GM12878 (cell line): Measurements from ENCODE around the gene IMMP2L. TPM values are rescaled to one million over a fixed set of nuclear protein-coding genes. Genes with fewer than 3 reads are reported as not detected.

ENCODE experiments used
- ATAC-seq: fragments of 200-7000 bp; cut with Tn5 transposase; 3 replicates; pipeline ENCODE4 v1.9.1; 2020; ENCODE audit warnings: mild to moderate bottlenecking, moderate library complexity
- BruUV-seq: library from RNA; stranded (reverse); fragments of 400-500 nt; replicated peaks from 2 replicates; lab custom pipeline; 2021; lab: Mats Ljungman, UMichigan
- CTCF ChIA-PET: fragments of 300-600 bp; sonication (Branson Sonifier 250); formaldehyde crosslinking; extraction: SDS; loops from one replicate; lab custom pipeline; 2021; ENCODE audit warnings: inconsistent platforms; lab: Yijun Ruan, JAX
- POLR2A ChIA-PET: fragments of 350-600 bp; formaldehyde crosslinking; extraction: SDS; loops from one replicate; lab custom pipeline; 2021; ENCODE audit warnings: inconsistent platforms; lab: Charles Lee
- RAD21 ChIA-PET: fragments of 300-600 bp; sonication (Branson Sonifier 250); formaldehyde crosslinking; loops from one replicate; lab custom pipeline; 2023; ENCODE audit warnings: antibody characterized with exemption; ENCODE audit not compliant: unreplicated experiment; lab: Charles Lee
- SMC1A ChIA-PET: fragments of 300-600 bp; sonication (Branson Sonifier 250); formaldehyde crosslinking; loops from one replicate; lab custom pipeline; 2023; ENCODE audit not compliant: unreplicated experiment, uncharacterized antibody; lab: Charles Lee
- DNase-seq: peaks from one replicate; pipeline ENCODE4 v3.0.0-alpha.2; 2011; ENCODE audit warnings: low read depth, low spot score
- FAIRE-seq: peaks from 3 replicates; lab custom pipeline; 2011; peaks lifted over from hg19 to GRCh38; lab: Jason Lieb, UNC
- H2AFZ ChIP-seq: 2 replicates; pipeline ENCODE4 v1.6.0; 2011; ENCODE audit warnings: low read depth, low read length, control low read depth; ENCODE audit not compliant: control insufficient read depth
- H3K27ac ChIP-seq: 2 replicates; pipeline ENCODE4 v1.5.1; 2011; ENCODE audit warnings: control low read depth; ENCODE audit not compliant: control insufficient read depth, insufficient read depth
- H3K27me3 ChIP-seq, 2 experiments: replicated peaks in 1 of 2; 2 replicates each; pipeline versions ENCODE4 v1.6.0 to v1.6.1; 2011; ENCODE audit warnings: low read length in 1 of 2; ENCODE audit not compliant: control insufficient read depth in 2 of 2, insufficient read depth in 2 of 2
- H3K36me3 ChIP-seq, 2 experiments: 2 replicates each; pipeline ENCODE4 v1.5.1; 2011; ENCODE audit warnings: low read length in 1 of 2; ENCODE audit not compliant: control insufficient read depth in 2 of 2, insufficient read depth in 2 of 2
- H3K4me1 ChIP-seq: 2 replicates; pipeline ENCODE4 v1.6.1; 2011; ENCODE audit warnings: mild to moderate bottlenecking, low read length, moderate library complexity, mixed read lengths; ENCODE audit not compliant: control insufficient read depth, insufficient read depth
- H3K4me2 ChIP-seq: 2 replicates; pipeline ENCODE4 v1.6.0; 2011; ENCODE audit warnings: control low read depth; ENCODE audit not compliant: control insufficient read depth, insufficient read depth
- H3K4me3 ChIP-seq: fragments of 200-600 bp; sonication (generic); 2 replicates; pipeline ENCODE4 v1.5.1; 2016
- H3K79me2 ChIP-seq: 2 replicates; pipeline ENCODE4 v1.6.0; 2011; ENCODE audit warnings: low read length; ENCODE audit not compliant: control insufficient read depth, insufficient read depth
- H3K9ac ChIP-seq: 2 replicates; pipeline ENCODE4 v1.8.0; 2011; ENCODE audit warnings: low read length, control low read depth, mixed read lengths; ENCODE audit not compliant: control insufficient read depth, insufficient read depth
- H3K9me3 ChIP-seq: replicated peaks from 3 replicates; pipeline ENCODE4 v1.5.1; 2011; ENCODE audit warnings: mild to moderate bottlenecking, low read length; ENCODE audit not compliant: control insufficient read depth, insufficient read depth
- H4K20me1 ChIP-seq: 2 replicates; pipeline ENCODE4 v1.6.0; 2011; ENCODE audit not compliant: control insufficient read depth, insufficient read depth
- CEBPZ ChIP-seq: fragments of 150-350 bp; IDR thresholded peaks from 2 replicates; pipeline ENCODE4 v1.6.1; 2016; ENCODE audit warnings: low read depth, low read length
- CREM ChIP-seq: IDR thresholded peaks from 2 replicates; pipeline ENCODE4 v1.6.1; 2014; ENCODE audit warnings: antibody characterized with exemption, low read depth
- PAX5 ChIP-seq: IDR thresholded peaks from 2 replicates; pipeline ENCODE4 v1.6.1; 2011; ENCODE audit warnings: low read depth, low read length, borderline replicate concordance
- POLR2AphosphoS5 ChIP-seq: IDR thresholded peaks from 2 replicates; pipeline ENCODE4 v1.6.1; 2011; ENCODE audit warnings: mild to moderate bottlenecking, low read length, inconsistent platforms
- RUNX3 ChIP-seq: IDR thresholded peaks from 2 replicates; pipeline ENCODE4 v1.6.1; 2012; ENCODE audit warnings: low read length, inconsistent platforms
- ZZZ3 ChIP-seq: IDR thresholded peaks from 2 replicates; pipeline ENCODE4 v1.6.1; 2011; ENCODE audit warnings: low read depth; ENCODE audit not compliant: control insufficient read depth, insufficient read length
- WGBS: methylation state at CpG from one replicate; pipeline ENCODE4 v1.1.6; 2016; ENCODE audit warnings: low lambda C conversion rate; ENCODE audit not compliant: insufficient replicate concordance, insufficient coverage; ENCODE audit errors: missing lambda C conversion rate; 5-methylcytosine and 5-hydroxymethylcytosine counted together
- in situ Hi-C: fragments of 300-500 bp; cut with MboI; formaldehyde crosslinking; loops from 9 replicates; pipeline ENCODE4 v1.14.3; 2018; ENCODE audit warnings: mixed read lengths
- intact Hi-C: fragments of 100-400 bp; cut with micrococcal nuclease; formaldehyde crosslinking; loops from one replicate; pipeline ENCODE4 v1.14.2; 2022; ENCODE audit not compliant: unreplicated experiment
- polyA plus RNA-seq, 11 experiments: library from polyadenylated mRNA; depleted of rRNA in 4 of 11; unstranded in 6 of 11; stranded (reverse) in 5 of 11; fragments of >200 nt; fragmentation: Nextera tagmentation in 4 of 11; fragmentation: Illumina TruSeq in 1 of 11; extraction: Ambion mirVana in 4 of 11; extraction: Trizol in 1 of 11; gene quantifications; 1 replicate in 1 of 11; 2 replicates in 10 of 11; pipeline versions ENCODE4 v1.2.1 to v1.2.3, GENCODE V29; 2011 to 2016; ENCODE audit warnings: inconsistent platforms in 2 of 11, missing spikeins in 2 of 11, low read depth in 1 of 11
- total RNA-seq, 4 experiments: library from RNA; depleted of rRNA in 3 of 4; stranded (reverse); fragments of >200 nt in 3 of 4; fragmentation: Illumina TruSeq in 1 of 4; extraction: Trizol in 1 of 4; gene quantifications; 2 replicates each; pipeline versions ENCODE4 v1.2.1 to v1.2.3, GENCODE V29; 2013 to 2021

The IMMP2L gene
- total and polyA plus RNA-seq, 10 of the 15 experiments (the other 5 are each of a cell fraction or from before 2014, with no cell fraction given): 12.6 to 46.3 (median 19.6) TPM

GRCh38 chr7:111057066-111057465 is 505.2 kb downstream of the IMMP2L start:
- intact Hi-C loops: no loop called here
- DNase-seq: no peak
- WGBS: 50% methylated on average over 4 of the region's 4 CpGs
- no peaks in the 10 kb centered on the region for H3K79me2 ChIP-seq
- ChIA-PET SMC1A (no interaction called here), CTCF (no interaction called here), RAD21 (no interaction called here), POLR2A (no interaction called here)
- no peak overlapping the region for H3K9ac ChIP-seq
- no peak for TF ChIP-seq CREM
- no peak for TF ChIP-seq POLR2AphosphoS5
- TF ChIP-seq RUNX3: no peak
- TF ChIP-seq PAX5: no peak
- no peak for TF ChIP-seq ZZZ3
- no peak for TF ChIP-seq CEBPZ
- H3K27me3 ChIP-seq: no peaks in the 10 kb centered on the region
- no peak overlapping the region for H3K4me3 ChIP-seq
- in situ Hi-C loops: no loop called here
- H2AFZ ChIP-seq: no peak overlapping the region
- H3K4me1 ChIP-seq: no peaks in the 10 kb centered on the region
- no peak overlapping the region for H3K27ac ChIP-seq
- H4K20me1 ChIP-seq: no peaks in the 10 kb centered on the region
- no peaks in the 10 kb centered on the region; the same call in 1 of the 3 replicates for H3K9me3 ChIP-seq
- no peak overlapping the region for H3K4me2 ChIP-seq
- no TSS peak for BruUV-seq
- H3K36me3 ChIP-seq: no peaks in the 10 kb centered on the region
- no peak for ATAC-seq
- no peak for FAIRE-seq
